Measurements from ENCODE around the gene SPAG16.

The SPAG16 gene

GRCh38 chr2:214297423-214297822 lies 1013.2 kb downstream of the SPAG16 start:
- no peak for DNase-seq (ENCODE audit: low read depth, low spot score)
- no peak overlapping the region for H3K4me3 ChIP-seq (ENCODE audit: low read depth, low read length)
- ChIA-PET CTCF (no interaction called here), POLR2A (no interaction called here)
- TF ChIP-seq, protein P1, sequence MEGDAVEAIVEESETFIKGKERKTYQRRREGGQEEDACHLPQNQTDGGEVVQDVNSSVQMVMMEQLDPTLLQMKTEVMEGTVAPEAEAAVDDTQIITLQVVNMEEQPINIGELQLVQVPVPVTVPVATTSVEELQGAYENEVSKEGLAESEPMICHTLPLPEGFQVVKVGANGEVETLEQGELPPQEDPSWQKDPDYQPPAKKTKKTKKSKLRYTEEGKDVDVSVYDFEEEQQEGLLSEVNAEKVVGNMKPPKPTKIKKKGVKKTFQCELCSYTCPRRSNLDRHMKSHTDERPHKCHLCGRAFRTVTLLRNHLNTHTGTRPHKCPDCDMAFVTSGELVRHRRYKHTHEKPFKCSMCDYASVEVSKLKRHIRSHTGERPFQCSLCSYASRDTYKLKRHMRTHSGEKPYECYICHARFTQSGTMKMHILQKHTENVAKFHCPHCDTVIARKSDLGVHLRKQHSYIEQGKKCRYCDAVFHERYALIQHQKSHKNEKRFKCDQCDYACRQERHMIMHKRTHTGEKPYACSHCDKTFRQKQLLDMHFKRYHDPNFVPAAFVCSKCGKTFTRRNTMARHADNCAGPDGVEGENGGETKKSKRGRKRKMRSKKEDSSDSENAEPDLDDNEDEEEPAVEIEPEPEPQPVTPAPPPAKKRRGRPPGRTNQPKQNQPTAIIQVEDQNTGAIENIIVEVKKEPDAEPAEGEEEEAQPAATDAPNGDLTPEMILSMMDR (IDR thresholded peaks at IDR 0.05; ENCODE audit: insufficient read depth, low read length, missing control alignments), result no peak

- no peak overlapping the region for H3K4me3 ChIP-seq (ENCODE audit: low read depth, low read length)
- TF ChIP-seq, protein P1 (IDR thresholded peaks at IDR 0.05; ENCODE audit: insufficient read depth, low read length, missing control alignments), result no peak
- ChIA-PET CTCF (interaction anchor here (0.6 kb wide), 1 partner anchor 107 kb away, joined by 3 read pairs; no protein-coding TSS in a partner anchor), POLR2A (no interaction called here)
- no peak for DNase-seq (ENCODE audit: low read depth, low spot score)
Observed at GRCh38 chr2:214310319-214310718, 1026.1 kb downstream of the SPAG16 start.

- H3K4me3 ChIP-seq (ENCODE audit: low read depth, low read length), result no peak overlapping the region
- CTCF ChIA-PET, result no interaction called here
- DNase-seq (ENCODE audit: low read depth, low spot score), result no peak
- POLR2A ChIA-PET, result no interaction called here
- TF ChIP-seq, protein P1 (IDR thresholded peaks at IDR 0.05; ENCODE audit: insufficient read depth, low read length, missing control alignments), result no peak
Observed at GRCh38 chr2:214311031-214311533, 1026.8 kb downstream of the SPAG16 start.

- POLR2A ChIA-PET, result no interaction called here
- TF ChIP-seq, protein P1 (IDR thresholded peaks at IDR 0.05; ENCODE audit: insufficient read depth, low read length, missing control alignments), result no peak
- no peak overlapping the region for H3K4me3 ChIP-seq (ENCODE audit: low read depth, low read length)
- CTCF ChIA-PET, result no interaction called here
- no peak for DNase-seq (ENCODE audit: low read depth, low spot score)
Observed at GRCh38 chr2:214311931-214312749, 1027.9 kb downstream of the SPAG16 start.

- DNase-seq (ENCODE audit: low read depth, low spot score), result no peak
- CTCF ChIA-PET, result no interaction called here
- POLR2A ChIA-PET, result no interaction called here
- TF ChIP-seq, protein P1 (IDR thresholded peaks at IDR 0.05; ENCODE audit: insufficient read depth, low read length, missing control alignments), result no peak
- no peak overlapping the region for H3K4me3 ChIP-seq (ENCODE audit: low read depth, low read length)
Observed at GRCh38 chr2:214315324-214315723, 1031.1 kb downstream of the SPAG16 start.

DNA sequence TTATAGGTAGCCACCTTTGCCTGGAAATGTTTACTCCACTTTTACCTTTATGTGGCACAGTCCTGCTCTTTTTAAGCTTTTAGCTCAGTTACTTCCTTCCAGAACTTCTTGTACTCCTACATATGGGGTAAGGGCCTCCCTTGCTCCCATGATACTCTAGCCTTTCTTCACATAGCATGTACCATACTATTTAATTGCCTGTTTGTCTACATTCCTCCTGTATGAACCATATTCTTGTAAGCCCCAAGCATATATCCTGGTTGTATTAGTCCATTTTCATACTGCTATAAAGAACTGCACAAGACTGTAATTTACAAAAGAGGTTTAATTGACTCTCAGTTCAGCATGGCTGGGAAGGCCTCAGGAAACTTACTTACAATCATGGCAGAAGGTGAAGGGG lies 1035.9 kb downstream of the SPAG16 start:
- POLR2A ChIA-PET, result no interaction called here
- CTCF ChIA-PET, result no interaction called here
- H3K4me3 ChIP-seq (ENCODE audit: low read depth, low read length), result no peak overlapping the region
- TF ChIP-seq, protein P1 (IDR thresholded peaks at IDR 0.05; ENCODE audit: insufficient read depth, low read length, missing control alignments), result no peak
- DNase-seq (ENCODE audit: low read depth, low spot score), result no peak
